GM21360 (cell line): ENCODE results near the gene MINDY4B.
"Not testable (repeated sequence)": the region's sequence is repeated elsewhere in the genome, so short reads cannot be mapped to it uniquely, and the experiment has no call there.

Experiments used
- ATAC-seq: cut with Tn5 transposase; IDR thresholded peaks from one replicate; pipeline ENCODE4 v1.9.1; 2021; ENCODE audit warnings: mild to moderate bottlenecking, moderate library complexity; ENCODE audit not compliant: unreplicated experiment

The MINDY4B gene

GRCh38 chr3:150899141-150899540 lies 6.1 kb downstream of the MINDY4B start:
- no peak for ATAC-seq

- ATAC-seq = no peak
These were observed 7.0 kb downstream of the MINDY4B start for GRCh38 chr3:150898046-150898754.

- ATAC-seq = no peak
These were observed 7.6 kb downstream of the MINDY4B start for GRCh38 chr3:150897592-150897991.

- ATAC-seq = no peak
These were observed 14.4 kb downstream of the MINDY4B start for GRCh38 chr3:150890831-150891230.

- no peak for ATAC-seq
These were observed 14.9 kb downstream of the MINDY4B start for GRCh38 chr3:150890295-150890694.

- ATAC-seq = no peak
These were observed 16.1 kb downstream of the MINDY4B start for GRCh38 chr3:150889106-150889505.

- ATAC-seq = no peak
These were observed 18.2 kb downstream of the MINDY4B start for GRCh38 chr3:150887031-150887430.

- no peak for ATAC-seq
These were observed 19.7 kb downstream of the MINDY4B start for GRCh38 chr3:150885535-150885934.

- ATAC-seq = no peak
These were observed 26.2 kb downstream of the MINDY4B start for GRCh38 chr3:150878996-150879575.

GRCh38 chr3:150878290-150878689 lies 26.9 kb downstream of the MINDY4B start:
- no peak for ATAC-seq

- ATAC-seq = no peak
These were observed 27.9 kb downstream of the MINDY4B start for GRCh38 chr3:150877303-150877702.

- ATAC-seq = no peak
These were observed 28.5 kb downstream of the MINDY4B start for GRCh38 chr3:150876611-150877265.

GRCh38 chr3:150875548-150875947 lies 29.7 kb downstream of the MINDY4B start:
- ATAC-seq = peak; percentile 90

- no peak for ATAC-seq
These were observed 30.5 kb downstream of the MINDY4B start for GRCh38 chr3:150874666-150875219.

- no peak for ATAC-seq
These were observed 34.0 kb downstream of the MINDY4B start for GRCh38 chr3:150871192-150871591.

GRCh38 chr3:150870406-150870805 lies 34.8 kb downstream of the MINDY4B start:
- no peak for ATAC-seq

- no peak for ATAC-seq
These were observed 37.0 kb downstream of the MINDY4B start for GRCh38 chr3:150868282-150868681.

GRCh38 chr3:150867434-150867833 lies 37.8 kb downstream of the MINDY4B start:
- no peak for ATAC-seq

- not testable (repeated sequence) for ATAC-seq
These were observed 41.3 kb downstream of the MINDY4B start for GRCh38 chr3:150863921-150864320.

- ATAC-seq = no peak
These were observed 43.4 kb downstream of the MINDY4B start for GRCh38 chr3:150861851-150862250.

- not testable (repeated sequence) for ATAC-seq
These were observed 47.3 kb downstream of the MINDY4B start for GRCh38 chr3:150857936-150858335.

GRCh38 chr3:150850191-150850590 lies 55.0 kb downstream of the MINDY4B start:
- ATAC-seq = no peak
